Prostate gland (tissue), 2 donors: ENCODE measurements around the gene CDKL5.

ENCODE experiments used
- POLR2A ChIP-seq: fragments of 450-650 bp; IDR thresholded peaks from one replicate; pipeline ENCODE4 v1.6.1; 2016; ENCODE audit warnings: antibody characterized with exemption, mild to moderate bottlenecking
- TF ChIP-seq, protein P1 (sequence below), 4 experiments: fragments of 200-600 bp in 2 of 4; fragments of 450-650 bp in 2 of 4; sonication (generic) in 2 of 4; IDR thresholded peaks; 1 replicate in 3 of 4; 2 replicates in 1 of 4; pipeline ENCODE4 v1.5.1; 2016 to 2019; ENCODE audit warnings: antibody characterized with exemption in 4 of 4, mild to moderate bottlenecking in 2 of 4, moderate library complexity in 2 of 4

GRCh38 chrX:18672008-18672407 lies 246.6 kb downstream of the CDKL5 start, which contains the start of gene RS1:
- TF ChIP-seq, protein P1, sequence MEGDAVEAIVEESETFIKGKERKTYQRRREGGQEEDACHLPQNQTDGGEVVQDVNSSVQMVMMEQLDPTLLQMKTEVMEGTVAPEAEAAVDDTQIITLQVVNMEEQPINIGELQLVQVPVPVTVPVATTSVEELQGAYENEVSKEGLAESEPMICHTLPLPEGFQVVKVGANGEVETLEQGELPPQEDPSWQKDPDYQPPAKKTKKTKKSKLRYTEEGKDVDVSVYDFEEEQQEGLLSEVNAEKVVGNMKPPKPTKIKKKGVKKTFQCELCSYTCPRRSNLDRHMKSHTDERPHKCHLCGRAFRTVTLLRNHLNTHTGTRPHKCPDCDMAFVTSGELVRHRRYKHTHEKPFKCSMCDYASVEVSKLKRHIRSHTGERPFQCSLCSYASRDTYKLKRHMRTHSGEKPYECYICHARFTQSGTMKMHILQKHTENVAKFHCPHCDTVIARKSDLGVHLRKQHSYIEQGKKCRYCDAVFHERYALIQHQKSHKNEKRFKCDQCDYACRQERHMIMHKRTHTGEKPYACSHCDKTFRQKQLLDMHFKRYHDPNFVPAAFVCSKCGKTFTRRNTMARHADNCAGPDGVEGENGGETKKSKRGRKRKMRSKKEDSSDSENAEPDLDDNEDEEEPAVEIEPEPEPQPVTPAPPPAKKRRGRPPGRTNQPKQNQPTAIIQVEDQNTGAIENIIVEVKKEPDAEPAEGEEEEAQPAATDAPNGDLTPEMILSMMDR (IDR thresholded peaks at IDR 0.05) = no peak
- no peak for TF ChIP-seq POLR2A
